ENCODE results near the gene SFXN5.

The SFXN5 gene

GRCh38 chr2:73009177-73009839 is 62.2 kb downstream of the SFXN5 start:
- POLR2A ChIA-PET: no interaction called here
- CTCF ChIA-PET: interaction anchor here (0.8 to 2.1 kb wide), 6 partner anchors 15 to 168 kb away, joined by 3 to 6 read pairs (median 4); no protein-coding TSS in a partner anchor
- DNase-seq (ENCODE audit: extremely low spot score): no peak
- TF ChIP-seq, protein P1, sequence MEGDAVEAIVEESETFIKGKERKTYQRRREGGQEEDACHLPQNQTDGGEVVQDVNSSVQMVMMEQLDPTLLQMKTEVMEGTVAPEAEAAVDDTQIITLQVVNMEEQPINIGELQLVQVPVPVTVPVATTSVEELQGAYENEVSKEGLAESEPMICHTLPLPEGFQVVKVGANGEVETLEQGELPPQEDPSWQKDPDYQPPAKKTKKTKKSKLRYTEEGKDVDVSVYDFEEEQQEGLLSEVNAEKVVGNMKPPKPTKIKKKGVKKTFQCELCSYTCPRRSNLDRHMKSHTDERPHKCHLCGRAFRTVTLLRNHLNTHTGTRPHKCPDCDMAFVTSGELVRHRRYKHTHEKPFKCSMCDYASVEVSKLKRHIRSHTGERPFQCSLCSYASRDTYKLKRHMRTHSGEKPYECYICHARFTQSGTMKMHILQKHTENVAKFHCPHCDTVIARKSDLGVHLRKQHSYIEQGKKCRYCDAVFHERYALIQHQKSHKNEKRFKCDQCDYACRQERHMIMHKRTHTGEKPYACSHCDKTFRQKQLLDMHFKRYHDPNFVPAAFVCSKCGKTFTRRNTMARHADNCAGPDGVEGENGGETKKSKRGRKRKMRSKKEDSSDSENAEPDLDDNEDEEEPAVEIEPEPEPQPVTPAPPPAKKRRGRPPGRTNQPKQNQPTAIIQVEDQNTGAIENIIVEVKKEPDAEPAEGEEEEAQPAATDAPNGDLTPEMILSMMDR (IDR thresholded peaks at IDR 0.05; ENCODE audit: control extremely low read depth, extremely low read depth, low read depth, missing control alignments): no peak

DNA sequence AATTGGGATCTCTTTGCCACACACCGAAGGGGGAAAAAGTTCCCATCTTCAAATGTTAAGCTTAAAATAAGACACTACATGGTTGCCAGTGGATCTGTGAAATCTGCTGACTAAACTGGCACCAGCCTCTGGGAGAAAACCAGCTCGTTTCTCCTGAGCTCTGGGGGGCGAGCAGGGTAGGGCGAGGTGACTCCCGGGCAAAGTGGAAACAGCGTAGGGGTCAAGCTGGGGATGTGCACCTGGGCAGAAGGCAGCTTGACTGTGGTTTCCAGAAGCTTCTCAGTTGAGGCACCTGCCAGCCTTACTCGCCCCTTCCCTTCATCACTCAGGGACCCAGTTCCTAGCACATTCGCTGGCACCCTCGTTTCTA is 62.8 kb downstream of the SFXN5 start:
- no peak for DNase-seq (ENCODE audit: extremely low spot score)
- ChIA-PET POLR2A (no interaction called here), CTCF (interaction anchor here (0.8 to 1.2 kb wide), 4 partner anchors 15 to 169 kb away, joined by 3 to 6 read pairs (median 4); no protein-coding TSS in a partner anchor)
- TF ChIP-seq, protein P1 (IDR thresholded peaks at IDR 0.05; ENCODE audit: control extremely low read depth, extremely low read depth, low read depth, missing control alignments): no peak

DNA sequence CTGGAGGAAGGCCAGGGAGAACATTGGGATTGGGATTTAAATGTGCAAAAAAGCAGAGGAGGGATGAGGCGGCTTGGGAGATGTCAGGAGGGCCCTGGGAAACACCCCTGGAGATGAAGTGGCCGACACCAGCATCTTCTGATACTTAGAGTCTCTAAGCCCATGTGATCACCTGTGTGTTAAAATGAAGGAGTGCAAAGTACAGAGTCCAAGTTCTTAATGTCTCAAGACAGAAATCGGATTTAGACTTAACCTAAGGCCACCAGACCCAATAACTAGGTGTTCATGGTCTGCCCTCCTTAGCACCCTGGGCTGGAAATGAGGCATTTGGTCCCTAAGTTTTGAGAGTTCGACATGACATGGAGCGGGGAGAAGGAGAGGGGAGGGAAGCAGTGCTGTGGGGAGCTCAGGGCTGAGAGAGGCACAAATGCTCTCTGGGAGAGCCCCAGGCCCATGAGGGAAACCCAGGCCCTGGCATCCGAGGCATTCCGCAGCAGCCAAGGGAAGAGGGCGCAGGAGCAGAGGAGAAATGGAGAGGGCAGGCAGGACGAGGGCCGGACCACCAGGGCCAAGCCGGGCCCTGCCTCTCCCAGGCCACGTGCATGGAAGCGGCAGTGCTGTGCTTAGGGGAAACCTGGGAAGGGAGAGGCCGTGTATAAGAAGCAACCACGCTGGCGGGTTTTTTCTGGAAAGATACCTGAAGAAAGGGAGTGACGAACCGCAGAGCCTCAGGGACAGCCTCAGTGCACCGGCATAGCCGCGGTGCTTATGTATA is 63.3 kb downstream of the SFXN5 start:
- ChIA-PET CTCF (interaction anchor here (0.8 to 1.2 kb wide), 4 partner anchors 14 to 169 kb away, joined by 3 to 6 read pairs (median 4); no protein-coding TSS in a partner anchor), POLR2A (no interaction called here)
- TF ChIP-seq, protein P1 (IDR thresholded peaks at IDR 0.05; ENCODE audit: control extremely low read depth, extremely low read depth, low read depth, missing control alignments): no peak
- DNase-seq (ENCODE audit: extremely low spot score): no peak

DNA sequence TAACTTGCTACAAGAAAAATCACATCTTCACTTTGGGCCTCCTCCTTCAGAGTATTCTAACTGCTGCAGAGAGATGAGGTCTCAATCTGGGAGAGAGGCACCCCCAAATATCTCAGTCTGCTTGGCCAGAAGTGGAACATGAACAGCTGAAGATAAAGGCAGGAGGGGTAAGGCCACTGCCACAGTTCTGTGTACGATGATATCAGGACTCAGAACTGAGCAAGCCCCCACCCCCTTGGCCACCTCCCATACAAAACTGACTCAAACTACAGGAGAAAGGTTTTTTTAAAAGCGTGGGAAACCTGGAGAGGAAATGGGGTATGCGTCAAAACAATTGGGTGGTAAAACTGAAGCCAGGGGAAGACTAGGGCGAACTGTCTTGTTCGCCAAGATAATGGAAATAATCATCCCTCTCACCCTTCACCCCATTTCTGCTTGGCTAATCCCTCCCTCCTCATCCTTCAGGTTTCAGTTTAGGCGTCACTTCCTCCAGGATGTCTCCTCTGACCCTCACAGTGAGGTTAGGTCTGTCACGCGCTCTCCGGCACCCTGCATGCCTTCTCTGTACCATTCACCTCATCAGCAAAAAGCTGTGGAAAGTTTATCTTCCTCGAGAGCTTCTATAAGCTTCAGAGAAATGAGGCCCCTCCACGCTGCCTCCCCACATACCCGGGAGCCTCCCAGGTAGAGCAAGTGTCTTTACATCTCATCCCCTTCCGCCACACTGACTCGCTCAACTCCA is 64.4 kb downstream of the SFXN5 start:
- POLR2A ChIA-PET: interaction anchor here (0.6 kb wide), 1 partner anchor 128 kb away, joined by 3 read pairs; no protein-coding TSS in a partner anchor
- CTCF ChIA-PET: no interaction called here
- TF ChIP-seq, protein P1 (IDR thresholded peaks at IDR 0.05; ENCODE audit: control extremely low read depth, extremely low read depth, low read depth, missing control alignments): no peak
- DNase-seq (ENCODE audit: extremely low spot score): no peak

DNA sequence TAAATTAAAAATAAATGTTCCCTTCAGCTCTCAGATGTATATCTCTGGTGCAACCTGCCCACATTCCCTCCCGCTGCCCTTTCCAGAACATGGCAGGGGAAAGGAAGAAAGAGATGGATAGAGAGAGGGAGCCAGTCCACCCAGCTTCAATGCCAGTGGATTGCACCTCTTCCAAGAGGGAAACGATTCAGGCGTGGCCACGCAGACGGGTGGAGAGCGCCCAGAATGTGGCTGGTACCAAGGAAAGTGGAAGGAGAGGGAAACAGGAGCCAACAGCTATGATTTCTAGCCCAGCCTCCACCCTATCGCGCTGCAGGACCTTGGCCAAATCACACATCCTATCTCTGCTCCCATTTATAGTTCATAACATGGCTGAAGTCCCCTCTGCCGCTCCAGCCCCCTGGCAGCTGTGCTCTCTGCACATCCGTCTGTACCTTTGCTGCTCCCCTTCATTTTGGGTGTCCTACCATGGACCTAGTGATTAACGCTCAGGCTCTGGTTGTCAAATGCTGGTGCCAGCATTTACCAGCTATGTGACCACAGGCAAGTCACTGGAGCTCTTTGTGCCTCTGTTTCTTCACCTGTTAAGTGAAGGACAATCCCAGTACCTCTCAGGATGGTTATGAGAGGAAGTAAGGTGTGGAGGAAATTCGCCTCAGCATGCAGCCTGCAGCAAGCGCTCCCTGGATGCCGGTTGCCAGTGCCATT is 66.5 kb downstream of the SFXN5 start:
- DNase-seq (ENCODE audit: extremely low spot score): no peak
- TF ChIP-seq, protein P1 (IDR thresholded peaks at IDR 0.05; ENCODE audit: control extremely low read depth, extremely low read depth, low read depth, missing control alignments): no peak
- CTCF ChIA-PET: interaction anchor here (0.8 to 3.1 kb wide), 8 partner anchors 9 to 208 kb away, joined by 3 to 12 read pairs (median 4); no protein-coding TSS in a partner anchor
- POLR2A ChIA-PET: interaction anchor here (0.6 kb wide), 1 partner anchor 9 kb away, joined by 5 read pairs; no protein-coding TSS in a partner anchor
